ENCODE data around the gene CD99L2.
"Not testable (repeated sequence)": the region's sequence is repeated elsewhere in the genome, so short reads cannot be mapped to it uniquely, and the experiment has no call there.

The CD99L2 gene

GRCh38 chrX:150893936-150894335 lies 4.5 kb downstream of the CD99L2 start:
- DNase-seq, result no peak

- no peak for DNase-seq
These were observed 9.3 kb downstream of the CD99L2 start for GRCh38 chrX:150889131-150889530.

GRCh38 chrX:150887906-150888465 lies 10.5 kb downstream of the CD99L2 start:
- no peak for DNase-seq

- not testable (repeated sequence) for DNase-seq
These were observed 11.2 kb downstream of the CD99L2 start for GRCh38 chrX:150887268-150887667.

GRCh38 chrX:150886381-150886780 lies 12.1 kb downstream of the CD99L2 start:
- DNase-seq, result no peak

GRCh38 chrX:150880808-150881165 lies 17.7 kb downstream of the CD99L2 start:
- DNase-seq, result no peak

- DNase-seq, result no peak
These were observed 18.3 kb downstream of the CD99L2 start for GRCh38 chrX:150879855-150880807.

- not testable (repeated sequence) for DNase-seq
These were observed 22.8 kb downstream of the CD99L2 start for GRCh38 chrX:150875621-150876020.

- no peak for DNase-seq
These were observed 24.0 kb downstream of the CD99L2 start for GRCh38 chrX:150874448-150874847.

- no peak for DNase-seq
These were observed 24.9 kb downstream of the CD99L2 start for GRCh38 chrX:150873616-150874015.

- DNase-seq, result no peak
These were observed 25.6 kb downstream of the CD99L2 start for GRCh38 chrX:150872773-150873336.

GRCh38 chrX:150871341-150871811 lies 27.1 kb downstream of the CD99L2 start:
- DNase-seq, result no peak

- no peak for DNase-seq
These were observed 27.8 kb downstream of the CD99L2 start for GRCh38 chrX:150870487-150871340.

- no peak for DNase-seq
These were observed 28.4 kb downstream of the CD99L2 start for GRCh38 chrX:150870029-150870428.

GRCh38 chrX:150869450-150869849 lies 29.0 kb downstream of the CD99L2 start:
- DNase-seq, result no peak

- DNase-seq, result no peak
These were observed 29.8 kb downstream of the CD99L2 start for GRCh38 chrX:150868625-150869024.

GRCh38 chrX:150864127-150864526 lies 34.3 kb downstream of the CD99L2 start:
- DNase-seq, result no peak

GRCh38 chrX:150863191-150863590 lies 35.3 kb downstream of the CD99L2 start:
- DNase-seq, result no peak

- DNase-seq, result no peak
These were observed 41.0 kb downstream of the CD99L2 start for GRCh38 chrX:150857453-150857852.

GRCh38 chrX:150856785-150857184 lies 41.7 kb downstream of the CD99L2 start:
- no peak for DNase-seq

GRCh38 chrX:150856101-150856500 lies 42.4 kb downstream of the CD99L2 start:
- DNase-seq, result no peak

- no peak for DNase-seq
These were observed 43.6 kb downstream of the CD99L2 start for GRCh38 chrX:150854856-150855255.
